Heart left ventricle (tissue), 16 donors: ENCODE data around the gene KIAA0753. TPM values are rescaled to one million over a fixed set of nuclear protein-coding genes. Genes with fewer than 3 reads are reported as not detected.

Source experiments
- ATAC-seq, 4 donors: fragments of 200-7000 bp; cut with Tn5 transposase; one replicate each; pipeline ENCODE4 v1.9.1; 2020 to 2022; ENCODE audit warnings: moderate library complexity in 4 of 4, mild to moderate bottlenecking in 3 of 4, moderate number of reproducible peaks in 1 of 4
- DNase-seq, 5 donors: peaks; one replicate each; pipeline ENCODE4 v3.0.0-alpha.2; 2020
- H3K27ac ChIP-seq, 12 donors: fragments of 200-600 bp; sonication (generic) in 4 of 12; one replicate each; pipeline versions ENCODE4 v1.5.0 to v1.8.0; 2016 to 2022; ENCODE audit warnings: mild to moderate bottlenecking in 2 of 12
- H3K27me3 ChIP-seq, 9 donors: fragments of 200-600 bp; sonication (generic) in 2 of 9; one replicate each; pipeline versions ENCODE4 v1.5.1 to v1.8.0; 2016 to 2022; ENCODE audit warnings: mild to moderate bottlenecking in 3 of 9
- H3K36me3 ChIP-seq, 9 donors: fragments of 200-600 bp; sonication (generic) in 2 of 9; one replicate each; pipeline versions ENCODE4 v1.5.0 to v1.8.0; 2018 to 2022; ENCODE audit warnings: mild to moderate bottlenecking in 2 of 9
- H3K4me1 ChIP-seq, 12 donors: fragments of 200-600 bp; sonication (generic) in 4 of 12; one replicate each; pipeline versions ENCODE4 v1.5.0 to v1.8.0; 2016 to 2022; ENCODE audit warnings: mild to moderate bottlenecking in 3 of 12
- H3K4me3 ChIP-seq, 12 donors: fragments of 200-600 bp; sonication (generic) in 4 of 12; one replicate each; pipeline versions ENCODE4 v1.5.0 to v1.8.0; 2017 to 2022; ENCODE audit warnings: mild to moderate bottlenecking in 9 of 12, moderate library complexity in 4 of 12
- H3K9me3 ChIP-seq, 12 donors: fragments of 200-600 bp; sonication (generic) in 4 of 12; one replicate each; pipeline versions ENCODE4 v1.5.0 to v1.8.0; 2016 to 2022; ENCODE audit warnings: mild to moderate bottlenecking in 1 of 12
- POLR2A ChIP-seq, 2 donors: fragments of 450-650 bp; IDR thresholded peaks; one replicate each; pipeline ENCODE4 v1.6.1; 2017; ENCODE audit warnings: antibody characterized with exemption in 2 of 2, mild to moderate bottlenecking in 2 of 2, moderate library complexity in 2 of 2
- WGBS, 4 donors: extraction: QIAGEN DNeasy Blood & Tissue Kit in 2 of 4; methylation state at CpG; one replicate each; pipeline versions ENCODE4 v1.1.5 to v1.1.7; 2013 to 2018; 5-methylcytosine and 5-hydroxymethylcytosine counted together
- intact Hi-C, 10 donors: fragments of 100-400 bp; cut with DNase I; formaldehyde crosslinking; loops; one replicate each; pipeline versions ENCODE4 v1.11.1 to v1.14.2; 2022
- polyA plus RNA-seq, 2 donors: library from polyadenylated mRNA; stranded (reverse); fragments of 200-250 nt; gene quantifications; one replicate each; pipeline ENCODE4 v1.2.3, GENCODE V29; 2013
- total RNA-seq, 9 donors: library from RNA; depleted of rRNA in 2 of 9; stranded (reverse); fragments of >200 nt in 2 of 9; fragmentation: NEBNext Ultra II Directional in 3 of 9; extraction: Animal tissue kit (Norgen Biotek cat#: 25700) in 3 of 9; gene quantifications; one replicate each; pipeline versions ENCODE4 v1.1.0 to v1.2.4, GENCODE V29; 2016 to 2023
- TF ChIP-seq, protein P1 (sequence below), 12 donors: fragments of 200-600 bp; sonication (generic) in 4 of 12; IDR thresholded peaks; one replicate each; pipeline versions ENCODE4 v1.5.0 to v1.8.0; 2018 to 2022; ENCODE audit warnings: antibody characterized with exemption in 12 of 12, mild to moderate bottlenecking in 5 of 12
- donor health status: ischemic (EF 13 %, LVEDD 7.1; RV severe dilation, severe dysfunction).
- donor health status: healthy with polysubstance abuse.
- donor health status: DM: no; HTN: yes; CAD: no.
- donor health status: DM: no; HTN: no; CAD: no.
- donor health status: ischemic (EF 25% LVEDD 6.9; RV normal size, moderate dysfunction).
- donor health status: ischemic (EF 25% LVEDD 5.7; RV mildly dilated, moderate dysfunction).
- donor health status: healthy.
- donor health status: DM: yes; HTN: yes; CAD: no.
- donor health status: ischemic (EF 35%, LVEDD 5.7; RV mildly dilated, moderate dysfunction).
- donor health status: nonischemic (EF 11% LVEDD 7.7; RV severe dilation, severe dysfunction).
- donor health status: DM: yes; HTN: yes; CAD: no.
- donor health status: PGD.
- donor health status: ischemic (EF 29% LVEDD 5.4; RV normal size, mild dysfunction).
- donor health status: nonischemic (EF 23%, LVEDD 6.1; RV moderate dilation, normal function).

KIAA0753 gene
- total and polyA plus RNA-seq, 11 donors: 2.7 to 10.2 (median 5.0) TPM

DNA sequence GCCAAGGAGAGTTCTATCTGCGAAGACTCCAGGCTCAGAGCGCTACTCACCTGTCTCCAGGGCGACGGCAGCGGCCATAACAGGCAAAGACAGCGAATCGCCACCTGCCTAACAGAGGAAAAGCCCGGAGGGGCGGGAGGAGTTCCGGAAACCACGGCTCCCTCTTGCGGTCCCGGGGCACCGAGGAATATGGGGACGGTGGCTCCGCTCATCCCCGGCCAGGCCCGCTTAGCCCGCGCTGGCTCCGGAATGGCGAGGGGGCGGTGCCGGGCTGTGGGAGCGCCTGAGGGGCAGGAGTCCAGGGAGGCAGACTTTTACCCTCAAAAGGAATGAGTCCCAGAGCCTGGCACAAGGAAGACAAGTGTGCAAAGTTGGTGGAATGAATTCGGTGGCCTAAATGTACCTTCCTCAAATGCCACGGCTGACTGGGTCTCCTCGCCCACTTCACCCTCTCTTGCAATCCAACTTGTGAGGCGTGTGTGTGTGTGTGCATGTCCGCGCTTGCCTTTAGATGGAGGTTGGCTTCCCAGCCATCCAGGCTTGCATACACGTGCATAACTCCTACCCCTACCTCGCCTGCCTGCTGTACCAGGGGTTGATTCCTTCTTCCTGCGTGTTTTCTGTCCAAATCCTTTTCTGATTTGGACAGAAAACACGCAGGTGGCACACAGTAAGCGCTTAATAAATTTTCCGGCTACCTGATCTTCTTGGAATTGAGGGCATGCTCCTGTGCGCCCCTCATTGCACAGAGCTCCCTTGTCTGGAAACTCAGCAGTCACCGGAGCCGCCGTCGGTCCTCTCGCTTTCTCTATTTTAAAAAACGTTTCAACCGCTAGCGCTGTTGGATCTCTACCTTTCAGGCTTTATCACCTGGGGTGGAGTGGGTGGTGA lies 14.6 kb upstream of the KIAA0753 start:
- peak in 1 of 5 donors; percentile 45 for DNase-seq
- H3K27me3 ChIP-seq: peaks cover 3 to 54% (median 27%) of the 10 kb centered on the region in 9 donors
- WGBS, 4 donors: 24 to 42% (median 30%) methylated on average over 43 to 46 of the region's 46 CpGs
- TF ChIP-seq POLR2A (IDR thresholded peaks at IDR 0.05): no peak
- TF ChIP-seq, protein P1, sequence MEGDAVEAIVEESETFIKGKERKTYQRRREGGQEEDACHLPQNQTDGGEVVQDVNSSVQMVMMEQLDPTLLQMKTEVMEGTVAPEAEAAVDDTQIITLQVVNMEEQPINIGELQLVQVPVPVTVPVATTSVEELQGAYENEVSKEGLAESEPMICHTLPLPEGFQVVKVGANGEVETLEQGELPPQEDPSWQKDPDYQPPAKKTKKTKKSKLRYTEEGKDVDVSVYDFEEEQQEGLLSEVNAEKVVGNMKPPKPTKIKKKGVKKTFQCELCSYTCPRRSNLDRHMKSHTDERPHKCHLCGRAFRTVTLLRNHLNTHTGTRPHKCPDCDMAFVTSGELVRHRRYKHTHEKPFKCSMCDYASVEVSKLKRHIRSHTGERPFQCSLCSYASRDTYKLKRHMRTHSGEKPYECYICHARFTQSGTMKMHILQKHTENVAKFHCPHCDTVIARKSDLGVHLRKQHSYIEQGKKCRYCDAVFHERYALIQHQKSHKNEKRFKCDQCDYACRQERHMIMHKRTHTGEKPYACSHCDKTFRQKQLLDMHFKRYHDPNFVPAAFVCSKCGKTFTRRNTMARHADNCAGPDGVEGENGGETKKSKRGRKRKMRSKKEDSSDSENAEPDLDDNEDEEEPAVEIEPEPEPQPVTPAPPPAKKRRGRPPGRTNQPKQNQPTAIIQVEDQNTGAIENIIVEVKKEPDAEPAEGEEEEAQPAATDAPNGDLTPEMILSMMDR (IDR thresholded peaks at IDR 0.05): peak in 3 of 12 donors; percentile 20 to 29 (median 22)
- peaks cover 0 to 2% (median 0%) of the 10 kb centered on the region in 9 donors for H3K36me3 ChIP-seq
- intact Hi-C loops: loop anchor here in 1 of 10 donors (5.0 kb wide), 1 partner anchor 357 kb away; the partner anchor contains the start of gene RNASEK
- H3K27ac ChIP-seq: no peak overlapping the region
- H3K4me1 ChIP-seq: peaks cover 4 to 38% (median 18%) of the 10 kb centered on the region in 12 donors
- no peak for ATAC-seq
- H3K4me3 ChIP-seq: peak overlapping the region in 6 of 12 donors; percentile 5 to 36 (median 22)
- H3K9me3 ChIP-seq: no peaks in the 10 kb centered on the region

DNA sequence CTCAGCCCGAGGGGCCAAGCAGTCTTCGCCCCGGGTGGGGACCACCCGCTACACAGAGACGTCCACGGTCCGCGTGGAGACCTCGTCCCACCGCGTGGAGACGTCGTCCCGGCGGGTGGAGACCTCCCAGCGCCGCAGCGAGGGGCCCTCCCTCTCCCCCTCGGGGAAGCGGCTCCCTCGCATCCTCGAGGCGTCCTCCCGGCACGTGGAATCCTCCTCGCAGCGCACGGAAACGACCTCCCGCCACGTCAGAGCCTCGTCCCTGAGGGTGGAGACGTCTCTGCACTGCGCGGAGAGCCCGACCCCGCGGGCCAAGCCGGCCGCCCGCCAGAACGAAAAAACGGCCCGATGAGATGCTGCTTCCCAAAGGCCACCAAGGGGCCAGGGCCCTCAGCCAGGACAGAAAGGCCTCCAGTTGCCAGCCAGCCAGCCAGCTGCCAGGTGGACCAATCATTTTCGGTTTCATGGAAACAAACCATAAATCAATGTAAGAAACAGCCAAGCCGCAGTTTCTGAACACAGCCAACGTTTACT lies 11.5 kb upstream of the KIAA0753 start:
- intact Hi-C loops: loop anchor here in 1 of 10 donors (5.0 kb wide), 1 partner anchor 360 kb away; the partner anchor contains the start of gene RNASEK
- peak overlapping the region in 9 of 12 donors; percentile 59 to 91 (median 78) for H3K27ac ChIP-seq
- H3K27me3 ChIP-seq: peaks cover 3 to 35% (median 17%) of the 10 kb centered on the region in 9 donors
- H3K36me3 ChIP-seq: peaks cover 0 to 32% (median 26%) of the 10 kb centered on the region in 9 donors
- no peaks in the 10 kb centered on the region for H3K9me3 ChIP-seq
- peak in 1 of 5 donors; percentile 48 for DNase-seq
- WGBS, 4 donors: 12 to 55% (median 17%) methylated on average over 12 to 47 of the region's 47 CpGs
- H3K4me1 ChIP-seq: peaks cover 4 to 48% (median 25%) of the 10 kb centered on the region in 12 donors
- peak in 3 of 4 donors; percentile 8 to 29 (median 20) for ATAC-seq
- H3K4me3 ChIP-seq: peak overlapping the region; percentile 59 to 93 (median 81)
- TF ChIP-seq, protein P1 (IDR thresholded peaks at IDR 0.05): no peak
- no peak for TF ChIP-seq POLR2A (IDR thresholded peaks at IDR 0.05)

DNA sequence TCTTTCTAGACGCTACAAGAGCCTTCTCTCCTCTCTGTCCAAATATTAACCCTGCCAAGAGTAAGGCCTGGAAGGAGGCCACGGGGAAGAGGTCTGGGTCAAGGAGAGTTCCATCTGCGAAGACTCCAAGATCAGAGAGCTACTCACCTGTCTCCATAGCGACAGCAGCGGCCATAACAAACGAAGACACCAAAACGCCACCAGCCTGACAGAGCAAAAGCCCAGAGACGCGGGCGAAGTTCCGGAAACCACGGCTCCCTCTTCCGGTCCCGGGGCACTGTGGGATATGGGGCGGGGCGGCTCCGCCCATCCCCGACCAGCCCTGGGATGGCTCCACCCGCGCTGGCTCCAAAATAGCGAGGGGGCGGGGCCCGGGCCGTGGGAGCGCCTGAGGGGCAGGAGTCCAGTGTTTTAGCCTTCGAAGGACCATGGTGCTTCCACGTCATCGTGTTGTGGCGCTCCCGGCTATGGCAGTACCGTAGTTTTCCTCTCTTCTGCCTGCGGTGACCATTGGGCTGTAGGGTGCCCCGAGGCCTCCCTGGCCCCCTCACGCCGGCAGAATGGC lies 10.9 kb upstream of the KIAA0753 start, which contains the start of the genes C17orf100 and MED31:
Gene C17orf100 (plus strand): TSS at position 409 of the 565 bp plus-strand sequence. CDS start 152 bp downstream, at position 561.
Gene MED31 (minus strand): TSS at position 252 of the 565 bp plus-strand sequence. CDS start 77 bp downstream, at position 175.
- intact Hi-C loops: loop anchor here in 1 of 10 donors (5.0 kb wide), 1 partner anchor 361 kb away; the partner anchor contains the start of gene RNASEK
- 0 to 1% (median 1%) methylated on average over 18 to 35 of the region's 35 CpGs for WGBS, 4 donors
- H3K9me3 ChIP-seq: no peaks in the 10 kb centered on the region
- H3K36me3 ChIP-seq: peaks cover 0 to 36% (median 27%) of the 10 kb centered on the region in 9 donors
- peaks cover 3 to 32% (median 17%) of the 10 kb centered on the region in 9 donors for H3K27me3 ChIP-seq
- H3K4me1 ChIP-seq: peaks cover 4 to 50% (median 27%) of the 10 kb centered on the region in 12 donors
- DNase-seq (peak; percentile 94 to 98 (median 96)), ATAC-seq (peak; percentile 99 to 100 (median 100))
- peak within 1 kb of the TSS; percentile 59 to 93 (median 81) for H3K4me3 ChIP-seq
- TF ChIP-seq, protein P1 (IDR thresholded peaks at IDR 0.05): peak in 1 of 12 donors; percentile 6
- peak in 1 of 2 donors; percentile 69 for TF ChIP-seq POLR2A (IDR thresholded peaks at IDR 0.05)
- peak within 1 kb of the TSS in 11 of 12 donors; percentile 67 to 91 (median 78) for H3K27ac ChIP-seq
